ENCODE data around the gene CISD3. TPM values are rescaled to one million over a fixed set of nuclear protein-coding genes. Genes with fewer than 3 reads are reported as not detected.

Gene CISD3
- total RNA-seq, 2 experiments from 2014 or later: 43.2 to 44.2 TPM

- H3K36me3 Mint-ChIP-seq (ENCODE audit: low read depth): peaks cover 2% of the 10 kb centered on the region
- DNase-seq (no peak), ATAC-seq (no peak)
- ChIA-PET POLR2A (interaction anchor here (0.9 to 2.3 kb wide), 3 partner anchors 10 to 66 kb away, joined by 3 to 6 read pairs (median 5); partner anchors contain the start of gene PSMB3), CTCF (interaction anchor here (4.4 to 9.4 kb wide), 2 partner anchors 62 to 70 kb away, joined by 32 to 160 read pairs; partner anchors contain the start of gene EPOP)
- peaks cover 26% of the 10 kb centered on the region for H3K4me1 Mint-ChIP-seq (ENCODE audit: low read depth)
- no peaks in the 10 kb centered on the region for H3K9me3 Mint-ChIP-seq
- H3K4me3 Mint-ChIP-seq: no peak overlapping the region
- no peaks in the 10 kb centered on the region for H3K27me3 Mint-ChIP-seq
- intact Hi-C loops (cut with micrococcal nuclease): no loop called here
- no peak overlapping the region for H3K27ac Mint-ChIP-seq
- no peak for TF ChIP-seq CTCF (IDR thresholded peaks at IDR 0.05)
Measured at GRCh38 chr17:38738007-38738662, 8.0 kb downstream of the CISD3 start.

GRCh38 chr17:38738686-38739085, 8.5 kb downstream of the CISD3 start:
- TF ChIP-seq CTCF (IDR thresholded peaks at IDR 0.05): no peak
- ChIA-PET CTCF (interaction anchor here (1.1 to 9.4 kb wide), 2 partner anchors 63 to 155 kb away, joined by 3 to 160 read pairs; partner anchors contain the start of gene EPOP), POLR2A (interaction anchor here (2.3 kb wide), 1 partner anchor 10 kb away, joined by 6 read pairs; no protein-coding TSS in a partner anchor)
- ATAC-seq: no peak
- Mint-ChIP-seq H3K4me1 (ENCODE audit: low read depth) (peaks cover 21% of the 10 kb centered on the region), H3K27ac (no peak overlapping the region), H3K4me3 (no peak overlapping the region), H3K27me3 (no peaks in the 10 kb centered on the region), H3K9me3 (no peaks in the 10 kb centered on the region), H3K36me3 (ENCODE audit: low read depth) (peaks cover 2% of the 10 kb centered on the region)
- no peak for DNase-seq
- intact Hi-C loops (cut with micrococcal nuclease): no loop called here

- H3K27ac Mint-ChIP-seq: no peak overlapping the region
- peaks cover 3% of the 10 kb centered on the region for H3K27me3 Mint-ChIP-seq
- H3K9me3 Mint-ChIP-seq: no peaks in the 10 kb centered on the region
- H3K36me3 Mint-ChIP-seq (ENCODE audit: low read depth): peaks cover 2% of the 10 kb centered on the region
- peaks cover 15% of the 10 kb centered on the region for H3K4me1 Mint-ChIP-seq (ENCODE audit: low read depth)
- DNase-seq: no peak
- ChIA-PET POLR2A (interaction anchor here (1.0 to 2.3 kb wide), 2 partner anchors 11 to 54 kb away, joined by 3 to 6 read pairs; no protein-coding TSS in a partner anchor), CTCF (interaction anchor here (1.1 to 9.4 kb wide), 2 partner anchors 63 to 155 kb away, joined by 3 to 160 read pairs; partner anchors contain the start of gene EPOP)
- no peak overlapping the region for H3K4me3 Mint-ChIP-seq
- intact Hi-C loops (cut with micrococcal nuclease): no loop called here
- ATAC-seq: no peak
- TF ChIP-seq CTCF (IDR thresholded peaks at IDR 0.05): no peak
Measured at GRCh38 chr17:38739305-38739704, 9.2 kb downstream of the CISD3 start.

- ChIA-PET POLR2A (interaction anchor here (1.0 kb wide), 1 partner anchor 55 kb away, joined by 3 read pairs; no protein-coding TSS in a partner anchor), CTCF (no interaction called here)
- Mint-ChIP-seq H3K9me3 (no peaks in the 10 kb centered on the region), H3K27me3 (peaks cover 6% of the 10 kb centered on the region), H3K27ac (no peak overlapping the region), H3K4me1 (ENCODE audit: low read depth) (peaks cover 8% of the 10 kb centered on the region), H3K4me3 (no peak overlapping the region), H3K36me3 (ENCODE audit: low read depth) (no peaks in the 10 kb centered on the region)
- TF ChIP-seq CTCF (IDR thresholded peaks at IDR 0.05): no peak
- ATAC-seq (no peak), DNase-seq (no peak)
- intact Hi-C loops (cut with micrococcal nuclease): no loop called here
Measured at GRCh38 chr17:38740044-38740443, 9.9 kb downstream of the CISD3 start.

- CTCF ChIA-PET: no interaction called here
- Mint-ChIP-seq H3K27ac (no peak overlapping the region), H3K4me3 (no peak overlapping the region), H3K9me3 (no peaks in the 10 kb centered on the region), H3K27me3 (peaks cover 11% of the 10 kb centered on the region), H3K36me3 (ENCODE audit: low read depth) (no peaks in the 10 kb centered on the region), H3K4me1 (ENCODE audit: low read depth) (peaks cover 3% of the 10 kb centered on the region)
- no peak for TF ChIP-seq CTCF (IDR thresholded peaks at IDR 0.05)
- ATAC-seq (no peak), DNase-seq (no peak)
- POLR2A ChIA-PET: no interaction called here
- intact Hi-C loops (cut with micrococcal nuclease): no loop called here
Measured at GRCh38 chr17:38740806-38741205, 10.7 kb downstream of the CISD3 start.

Measured in activated CD8-positive, alpha-beta T cell treated with anti-CD3 and anti-CD28 coated beads for 36 hours (primary cell).